K562 (cell line): Measurements from ENCODE around the gene MAPT. TPM values are rescaled to one million over a fixed set of nuclear protein-coding genes. Genes with fewer than 3 reads are reported as not detected.
A peak's percentile ranks its signal among the peaks of the same experiment; 100 is the strongest.

Source experiments
- ATAC-seq: fragments of 200-7000 bp; cut with Tn5 transposase; 3 replicates; pipeline ENCODE4 v1.9.1; 2020; ENCODE audit warnings: moderate library complexity
- Bru-seq: library from RNA; stranded (reverse); fragments of 400-500 nt; gene quantifications from one replicate; lab custom pipeline; 2021; lab: Mats Ljungman, UMichigan
- BruChase-seq, 2 experiments: library from RNA; stranded (reverse); fragments of 400-500 nt; gene quantifications; one replicate each; lab custom pipeline; 2021; lab: Mats Ljungman, UMichigan
- BruUV-seq: library from RNA; stranded (reverse); fragments of 400-500 nt; replicated peaks from 2 replicates; lab custom pipeline; 2021; lab: Mats Ljungman, UMichigan
- CTCF ChIA-PET: fragments of 300-600 bp; formaldehyde crosslinking; extraction: SDS; loops from one replicate; lab custom pipeline; 2021; ENCODE audit warnings: low intra/inter-chr PET ratio; lab: Yijun Ruan, JAX
- POLR2A ChIA-PET: fragments of 300-600, 350-650 bp; sonication (Branson Sonifier 250); formaldehyde crosslinking; extraction: SDS; loops from one replicate; lab custom pipeline; 2021; ENCODE audit warnings: antibody characterized with exemption, inconsistent platforms; lab: Yijun Ruan, JAX
- DNase-seq, 4 experiments: peaks; one replicate each; pipeline versions ENCODE4 v3.0.0 to v3.0.0-alpha.2; 2011 to 2018; ENCODE audit warnings: low spot score in 3 of 4, mixed read lengths in 3 of 4; ENCODE audit errors: extremely low read depth in 1 of 4
- FAIRE-seq: peaks from 2 replicates; lab custom pipeline; 2011; peaks lifted over from hg19 to GRCh38; lab: Jason Lieb, UNC
- H2AFZ ChIP-seq: 2 replicates; pipeline ENCODE4 v1.6.0; 2011; ENCODE audit warnings: low read depth, low read length, control low read depth, inconsistent platforms
- H3K27ac ChIP-seq: fragments of 200-600 bp; 3 replicates; pipeline ENCODE4 v1.8.0; 2011; ENCODE audit warnings: low read depth, mild to moderate bottlenecking, control low read depth, inconsistent platforms, low read length, moderate library complexity, mixed read lengths; ENCODE audit errors: extremely low read depth
- H3K27me3 ChIP-seq, 2 experiments: fragments of 300-600 bp in 1 of 2; 2 replicates in 1 of 2; 3 replicates in 1 of 2; pipeline versions ENCODE4 v1.6.0 to v1.8.0; 2011; ENCODE audit warnings: inconsistent platforms in 2 of 2, low read length in 2 of 2, mild to moderate bottlenecking in 1 of 2, mixed read lengths in 1 of 2, moderate library complexity in 1 of 2; ENCODE audit not compliant: control insufficient read depth in 2 of 2, insufficient read depth in 2 of 2
- H3K36me3 ChIP-seq: fragments of 300-600 bp; 3 replicates; pipeline ENCODE4 v1.8.0; 2011; ENCODE audit warnings: mild to moderate bottlenecking, low read length, inconsistent platforms; ENCODE audit not compliant: control insufficient read depth, insufficient read depth
- H3K4me1 ChIP-seq, 2 experiments: fragments of 200-600 bp in 1 of 2; replicated peaks in 1 of 2; 2 replicates in 1 of 2; 3 replicates in 1 of 2; pipeline versions ENCODE4 v1.5.1 to v1.8.0; 2011; ENCODE audit warnings: inconsistent platforms in 2 of 2, low read length in 2 of 2, mild to moderate bottlenecking in 1 of 2, mixed read lengths in 1 of 2, moderate library complexity in 1 of 2; ENCODE audit not compliant: control insufficient read depth in 2 of 2, insufficient read depth in 2 of 2
- H3K4me2 ChIP-seq: 2 replicates; pipeline ENCODE4 v1.6.1; 2011; ENCODE audit warnings: low read length, control low read depth, inconsistent platforms, mixed read lengths; ENCODE audit not compliant: insufficient read depth
- H3K4me3 ChIP-seq: fragments of 200-600 bp; sonication (generic), shearing (Covaris generic); 2 replicates; pipeline ENCODE4 v1.5.1; 2016; ENCODE audit warnings: control low read depth, inconsistent platforms
- H3K79me2 ChIP-seq: fragments of 200-600 bp; 3 replicates; pipeline ENCODE4 v1.8.0; 2011; ENCODE audit warnings: low read length, inconsistent platforms; ENCODE audit not compliant: control insufficient read depth, insufficient read depth
- H3K9ac ChIP-seq, 2 experiments: 2 replicates each; pipeline versions ENCODE4 v1.6.0 to v1.6.1; 2011; ENCODE audit warnings: low read depth in 2 of 2, low read length in 2 of 2, control low read depth in 1 of 2, inconsistent platforms in 1 of 2, mild to moderate bottlenecking in 1 of 2, mixed read lengths in 1 of 2; ENCODE audit not compliant: insufficient read depth in 1 of 2
- H3K9me1 ChIP-seq: one replicate; pipeline ENCODE4 v1.6.0; 2011; ENCODE audit warnings: inconsistent platforms, mild to moderate bottlenecking, low read length, moderate library complexity; ENCODE audit not compliant: control insufficient read depth, insufficient read depth
- H3K9me3 ChIP-seq: replicated peaks from 2 replicates; pipeline ENCODE4 v1.5.1; 2011; ENCODE audit warnings: low read depth, low read length, inconsistent platforms; ENCODE audit not compliant: control insufficient read depth, insufficient read depth
- H4K20me1 ChIP-seq: replicated peaks from 2 replicates; pipeline ENCODE4 v1.6.1; 2011; ENCODE audit warnings: low read length, inconsistent platforms, mixed read lengths; ENCODE audit not compliant: control insufficient read depth, insufficient read depth
- BCOR ChIP-seq: fragments of 450-650 bp; IDR thresholded peaks from 2 replicates; pipeline ENCODE4 v1.6.1; 2016
- GATAD2A ChIP-seq: fragments of 450-650 bp; IDR thresholded peaks from 2 replicates; pipeline ENCODE4 v1.6.1; 2017
- GTF2E2 ChIP-seq: fragments of 200-800 bp; sonication (Bioruptor generic); IDR thresholded peaks from 2 replicates; pipeline ENCODE4 v1.6.1; 2016; ENCODE audit warnings: missing genetic modification characterization, missing compliant biosample characterization
- L3MBTL2 ChIP-seq: fragments of 450-650 bp; IDR thresholded peaks from 2 replicates; pipeline ENCODE4 v1.6.1; 2016; ENCODE audit warnings: mild to moderate bottlenecking, moderate library complexity
- MEIS2 ChIP-seq: fragments of 450-650 bp; IDR thresholded peaks from 2 replicates; pipeline ENCODE4 v1.6.1; 2014; ENCODE audit warnings: mild to moderate bottlenecking; ENCODE audit not compliant: partially characterized antibody
- MTA3 ChIP-seq: fragments of 450-650 bp; formaldehyde crosslinking; IDR thresholded peaks from 2 replicates; pipeline ENCODE4 v1.6.1; 2017; ENCODE audit warnings: mild to moderate bottlenecking, borderline replicate concordance
- NR3C1 ChIP-seq: sonication (generic); formaldehyde crosslinking; IDR thresholded peaks from 2 replicates; pipeline ENCODE4 v1.8.1; 2022; ENCODE audit warnings: missing genetic modification reagents
- POLR2G ChIP-seq: fragments of 200-400 bp; formaldehyde crosslinking; IDR thresholded peaks from 2 replicates; pipeline ENCODE4 v1.6.1; 2017; ENCODE audit warnings: low read depth, mild to moderate bottlenecking, antibody characterized with exemption, low read length, moderate library complexity
- RUNX1 ChIP-seq: sonication (generic); IDR thresholded peaks from 2 replicates; pipeline ENCODE4 v1.6.1; 2016; ENCODE audit warnings: antibody characterized with exemption, low read depth
- TBP ChIP-seq: optimal IDR thresholded peaks from 2 replicates; pipeline ENCODE3; 2011; ENCODE audit warnings: low read depth, low read length, improper control_type of control experiment
- ZC3H8 ChIP-seq: fragments of 450-650 bp; IDR thresholded peaks from 2 replicates; pipeline ENCODE4 v1.6.1; 2017
- WGBS: fragments of 100-300 bp; shearing (Covaris generic); methylation state at CpG from one replicate; pipeline ENCODE4 v1.1.6; 2016; ENCODE audit warnings: low coverage, mixed read lengths; ENCODE audit not compliant: insufficient coverage; ENCODE audit errors: missing lambda C conversion rate; 5-methylcytosine and 5-hydroxymethylcytosine counted together
- in situ Hi-C: fragments of 300-500 bp; cut with MboI; formaldehyde crosslinking; loops from 4 replicates; pipeline ENCODE4 v1.15.0; 2018; ENCODE audit warnings: inconsistent platforms, mixed read lengths
- intact Hi-C: fragments of 100-400 bp; cut with micrococcal nuclease; formaldehyde crosslinking; loops from 2 replicates; pipeline ENCODE4 v1.14.2; 2022
- long read RNA-seq, 3 experiments: library from polyadenylated mRNA in 2 of 3; library from RNA in 1 of 3; unstranded in 2 of 3; stranded (forward) in 1 of 3; transcript quantifications; one replicate each; pipeline ENCODE4 v2.0.0, GENCODE V29; 2019 to 2022
- polyA minus RNA-seq, 3 experiments: library from RNA; depleted of rRNA, polyadenylated mRNA; stranded (reverse); fragments of >200 nt; gene quantifications; 2 replicates each; pipeline ENCODE4 v1.2.3, GENCODE V29; 2011
- polyA plus RNA-seq, 8 experiments: library from polyadenylated mRNA; depleted of rRNA in 4 of 8; stranded (reverse) in 5 of 8; unstranded in 3 of 8; fragments of >200 nt; fragmentation: Nextera tagmentation in 2 of 8; fragmentation: Illumina TruSeq in 1 of 8; extraction: Ambion mirVana in 2 of 8; extraction: Trizol in 1 of 8; gene quantifications; 2 replicates each; pipeline versions ENCODE4 v1.2.1 to v1.2.3, GENCODE V29; 2011 to 2014; ENCODE audit warnings: inconsistent platforms in 1 of 8, missing spikeins in 1 of 8
- total RNA-seq, 7 experiments: library from RNA; depleted of rRNA in 6 of 7; stranded (reverse); fragments of >200 nt in 6 of 7; fragmentation: Illumina TruSeq in 2 of 7; extraction: Trizol in 2 of 7; gene quantifications; 2 replicates each; pipeline versions ENCODE4 v1.2.1 to v1.2.3, GENCODE V29; 2011 to 2021; ENCODE audit warnings: low replicate concordance in 1 of 7
- TF ChIP-seq, protein P1 (sequence below): fragments of 450-650 bp; IDR thresholded peaks from 2 replicates; pipeline ENCODE4 v1.6.1; 2017; ENCODE audit warnings: antibody characterized with exemption, mild to moderate bottlenecking
- TF ChIP-seq, protein P2 (sequence below): sonication (generic); formaldehyde crosslinking; IDR thresholded peaks from 2 replicates; pipeline ENCODE4 v1.8.1; 2022; ENCODE audit warnings: missing genetic modification reagents

MAPT gene
- 2.1 and 2.2 TPM in 2 replicates for total RNA-seq (2011; cell fraction: chromatin; rRNA removed; ENCODE audit: low replicate concordance)
- 0.92 and 1.2 TPM in 2 replicates for total RNA-seq (2011; cell fraction: nucleolus; rRNA removed)
- total RNA-seq (2011; cell fraction: nucleoplasm; rRNA removed), result 1.1 and 1.5 TPM in 2 replicates
- 0.45 and 0.54 TPM in 2 replicates for total RNA-seq (2014; rRNA removed)
- total RNA-seq (2014; rRNA removed; fragmentation: Illumina TruSeq; extraction: Trizol), result 0.16 and 0.18 TPM in 2 replicates
- 0.29 and 0.49 TPM in 2 replicates for total RNA-seq (2015; rRNA removed; fragmentation: Illumina TruSeq; extraction: Trizol)
- total RNA-seq (2021), result 0.83 and 1.1 TPM in 2 replicates
- polyA plus RNA-seq (2011; rRNA removed), result 0.31 and 0.36 TPM in 2 replicates
- polyA plus RNA-seq (2011; cell fraction: cytosol; rRNA removed), result 0.15 and 0.31 TPM in 2 replicates
- polyA plus RNA-seq (2011; cell fraction: nucleus; rRNA removed), result 0.32 and 0.47 TPM in 2 replicates
- 1.9 and 4.6 TPM in 2 replicates for polyA plus RNA-seq (2012)
- 0.58 and 1.1 TPM in 2 replicates for polyA plus RNA-seq (2014; fragmentation: Illumina TruSeq; extraction: Trizol)
- polyA plus RNA-seq (2014; fragmentation: Nextera tagmentation; extraction: Ambion mirVana), result under 1 TPM; 0.04 to 0.14 TPM
- 0.45 and 0.90 TPM in 2 replicates for polyA plus RNA-seq (2014; rRNA removed)
- 0.35 and 0.42 TPM in 2 replicates for polyA minus RNA-seq (2011; rRNA and poly(A)+ RNA removed)
- polyA minus RNA-seq (2011; cell fraction: cytosol; rRNA and poly(A)+ RNA removed), result 0.36 and 0.86 TPM in 2 replicates
- 0.40 and 0.44 TPM in 2 replicates for polyA minus RNA-seq (2011; cell fraction: nucleus; rRNA and poly(A)+ RNA removed)
- Bru-seq, nascent RNA, result percentile 33 among the genes with signal in this experiment
- BruChase-seq, experiment 1, labeled RNA remaining after a 2-hour chase, result percentile 24 among the genes with signal in this experiment
- percentile 21 among the genes with signal in this experiment for BruChase-seq, experiment 2, labeled RNA remaining after a 6-hour chase
- long read RNA-seq, experiment 1, result 0 reads
- long read RNA-seq, experiment 2, result 0 reads
- long read RNA-seq, experiment 3, partial matches to known transcripts, result 0 of 1 reads
- long read RNA-seq, experiment 3, other reads (novel, unspliced or antisense), result 1 of 1 reads

DNA sequence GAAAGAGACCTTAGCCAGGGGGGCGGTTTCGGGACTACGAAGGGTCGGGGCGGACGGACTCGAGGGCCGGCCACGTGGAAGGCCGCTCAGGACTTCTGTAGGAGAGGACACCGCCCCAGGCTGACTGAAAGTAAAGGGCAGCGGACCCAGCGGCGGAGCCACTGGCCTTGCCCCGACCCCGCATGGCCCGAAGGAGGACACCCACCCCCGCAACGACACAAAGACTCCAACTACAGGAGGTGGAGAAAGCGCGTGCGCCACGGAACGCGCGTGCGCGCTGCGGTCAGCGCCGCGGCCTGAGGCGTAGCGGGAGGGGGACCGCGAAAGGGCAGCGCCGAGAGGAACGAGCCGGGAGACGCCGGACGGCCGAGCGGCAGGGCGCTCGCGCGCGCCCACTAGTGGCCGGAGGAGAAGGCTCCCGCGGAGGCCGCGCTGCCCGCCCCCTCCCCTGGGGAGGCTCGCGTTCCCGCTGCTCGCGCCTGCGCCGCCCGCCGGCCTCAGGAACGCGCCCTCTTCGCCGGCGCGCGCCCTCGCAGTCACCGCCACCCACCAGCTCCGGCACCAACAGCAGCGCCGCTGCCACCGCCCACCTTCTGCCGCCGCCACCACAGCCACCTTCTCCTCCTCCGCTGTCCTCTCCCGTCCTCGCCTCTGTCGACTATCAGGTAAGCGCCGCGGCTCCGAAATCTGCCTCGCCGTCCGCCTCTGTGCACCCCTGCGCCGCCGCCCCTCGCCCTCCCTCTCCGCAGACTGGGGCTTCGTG is at the start of gene MAPT:
TSS of gene MAPT (plus strand) at position 533 of the 763 bp plus-strand sequence. CDS start 67,784 bp downstream, outside the sequence.
- peak; percentile 93 to 97 (median 96) for DNase-seq
- peak within 1 kb of the TSS; percentile 59 for H3K4me3 ChIP-seq
- peak within 1 kb of the TSS; percentile 76 for H3K4me2 ChIP-seq
- H3K27me3 ChIP-seq, result peaks cover 23 to 49% of the 10 kb centered on the region in 2 experiments; a peak in 4 of 5 replicates
- 24% methylated on average over 38 of the region's 97 CpGs for WGBS
- peak; percentile 91 for FAIRE-seq
- H4K20me1 ChIP-seq, result 0 out of 2 replicates have a peak, but pooled peaks cover 4% of the 10 kb centered on the region
- H2AFZ ChIP-seq, result peak within 1 kb of the TSS; percentile 100
- ChIA-PET POLR2A (interaction anchor here (0.6 kb wide), 1 partner anchor 204 kb away, joined by 4 read pairs; no protein-coding TSS in a partner anchor), CTCF (interaction anchor here (0.6 kb wide), 1 partner anchor 109 kb away, joined by 4 read pairs; no protein-coding TSS in a partner anchor)
- H3K9me1 ChIP-seq, result no peaks in the 10 kb centered on the region
- peaks cover 4% of the 10 kb centered on the region for H3K9me3 ChIP-seq
- H3K79me2 ChIP-seq, result no peaks in the 10 kb centered on the region
- ATAC-seq, result peak; percentile 99
- H3K9ac ChIP-seq, result peak within 1 kb of the TSS; percentile 48 to 91
- H3K4me1 ChIP-seq, result peaks cover 5 to 38% of the 10 kb centered on the region in 2 experiments; a peak in 3 of 5 replicates
- H3K27ac ChIP-seq, result peak within 1 kb of the TSS; percentile 72
- no peaks in the 10 kb centered on the region for H3K36me3 ChIP-seq
- intact Hi-C loops (no loop called here), in situ Hi-C loops (no loop called here)
- no TSS peak for BruUV-seq
- TF ChIP-seq, protein P1, sequence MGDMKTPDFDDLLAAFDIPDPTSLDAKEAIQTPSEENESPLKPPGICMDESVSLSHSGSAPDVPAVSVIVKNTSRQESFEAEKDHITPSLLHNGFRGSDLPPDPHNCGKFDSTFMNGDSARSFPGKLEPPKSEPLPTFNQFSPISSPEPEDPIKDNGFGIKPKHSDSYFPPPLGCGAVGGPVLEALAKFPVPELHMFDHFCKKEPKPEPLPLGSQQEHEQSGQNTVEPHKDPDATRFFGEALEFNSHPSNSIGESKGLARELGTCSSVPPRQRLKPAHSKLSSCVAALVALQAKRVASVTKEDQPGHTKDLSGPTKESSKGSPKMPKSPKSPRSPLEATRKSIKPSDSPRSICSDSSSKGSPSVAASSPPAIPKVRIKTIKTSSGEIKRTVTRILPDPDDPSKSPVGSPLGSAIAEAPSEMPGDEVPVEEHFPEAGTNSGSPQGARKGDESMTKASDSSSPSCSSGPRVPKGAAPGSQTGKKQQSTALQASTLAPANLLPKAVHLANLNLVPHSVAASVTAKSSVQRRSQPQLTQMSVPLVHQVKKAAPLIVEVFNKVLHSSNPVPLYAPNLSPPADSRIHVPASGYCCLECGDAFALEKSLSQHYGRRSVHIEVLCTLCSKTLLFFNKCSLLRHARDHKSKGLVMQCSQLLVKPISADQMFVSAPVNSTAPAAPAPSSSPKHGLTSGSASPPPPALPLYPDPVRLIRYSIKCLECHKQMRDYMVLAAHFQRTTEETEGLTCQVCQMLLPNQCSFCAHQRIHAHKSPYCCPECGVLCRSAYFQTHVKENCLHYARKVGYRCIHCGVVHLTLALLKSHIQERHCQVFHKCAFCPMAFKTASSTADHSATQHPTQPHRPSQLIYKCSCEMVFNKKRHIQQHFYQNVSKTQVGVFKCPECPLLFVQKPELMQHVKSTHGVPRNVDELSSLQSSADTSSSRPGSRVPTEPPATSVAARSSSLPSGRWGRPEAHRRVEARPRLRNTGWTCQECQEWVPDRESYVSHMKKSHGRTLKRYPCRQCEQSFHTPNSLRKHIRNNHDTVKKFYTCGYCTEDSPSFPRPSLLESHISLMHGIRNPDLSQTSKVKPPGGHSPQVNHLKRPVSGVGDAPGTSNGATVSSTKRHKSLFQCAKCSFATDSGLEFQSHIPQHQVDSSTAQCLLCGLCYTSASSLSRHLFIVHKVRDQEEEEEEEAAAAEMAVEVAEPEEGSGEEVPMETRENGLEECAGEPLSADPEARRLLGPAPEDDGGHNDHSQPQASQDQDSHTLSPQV, result peak; percentile 88
- TF ChIP-seq GATAD2A (no peak; the same call in 1 of the 2 replicates), RUNX1 (no peak), GTF2E2 (no peak), NR3C1 (no peak), L3MBTL2 (peak; percentile 96), ZC3H8 (no peak), POLR2G (peak; percentile 77), MEIS2 (peak; percentile 77), MTA3 (peak; percentile 73; the same call in 1 of the 2 replicates), TBP (peak; percentile 34), BCOR (no peak)
- TF ChIP-seq, protein P2, sequence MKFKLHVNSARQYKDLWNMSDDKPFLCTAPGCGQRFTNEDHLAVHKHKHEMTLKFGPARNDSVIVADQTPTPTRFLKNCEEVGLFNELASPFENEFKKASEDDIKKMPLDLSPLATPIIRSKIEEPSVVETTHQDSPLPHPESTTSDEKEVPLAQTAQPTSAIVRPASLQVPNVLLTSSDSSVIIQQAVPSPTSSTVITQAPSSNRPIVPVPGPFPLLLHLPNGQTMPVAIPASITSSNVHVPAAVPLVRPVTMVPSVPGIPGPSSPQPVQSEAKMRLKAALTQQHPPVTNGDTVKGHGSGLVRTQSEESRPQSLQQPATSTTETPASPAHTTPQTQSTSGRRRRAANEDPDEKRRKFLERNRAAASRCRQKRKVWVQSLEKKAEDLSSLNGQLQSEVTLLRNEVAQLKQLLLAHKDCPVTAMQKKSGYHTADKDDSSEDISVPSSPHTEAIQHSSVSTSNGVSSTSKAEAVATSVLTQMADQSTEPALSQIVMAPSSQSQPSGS, result peak; percentile 13; the same call in 1 of the 2 replicates
